Measurements from ENCODE around the gene LRP4.
A peak's percentile ranks its signal among the peaks of the same experiment; 100 is the strongest.

LRP4 gene

GRCh38 chr11:46951864-46952263, 33.5 kb upstream of the LRP4 start:
- H3K36me3 ChIP-seq (ENCODE audit: insufficient read depth, low read length), result peaks cover 6% of the 10 kb centered on the region; the same call in 1 of the 2 replicates
- H3F3A ChIP-seq (ENCODE audit: insufficient read depth, low read length), result no peaks in the 10 kb centered on the region
- H3K9ac ChIP-seq (ENCODE audit: low read length), result no peak overlapping the region
- peak overlapping the region; percentile 8 for H3K27ac ChIP-seq (ENCODE audit: low read depth, low read length, poor library complexity, severe bottlenecking)
- no peaks in the 10 kb centered on the region for H3K27me3 ChIP-seq (ENCODE audit: insufficient read depth, low read length)
- no peaks in the 10 kb centered on the region for H3K9me3 ChIP-seq (ENCODE audit: low read length)
- peaks cover 14% of the 10 kb centered on the region for H3K4me1 ChIP-seq (ENCODE audit: insufficient read depth, low read length, severe bottlenecking)
- H3K9me2 ChIP-seq (ENCODE audit: low read depth, low read length), result no peaks in the 10 kb centered on the region
- H3K4me2 ChIP-seq (ENCODE audit: low read length), result no peak overlapping the region
- H3K4me3 ChIP-seq (ENCODE audit: low read depth, low read length, poor library complexity, severe bottlenecking), result no peak overlapping the region
- H3K79me2 ChIP-seq (ENCODE audit: insufficient read depth, low read length), result no peaks in the 10 kb centered on the region
- no peak for TF ChIP-seq EZH2 (IDR thresholded peaks at IDR 0.05; ENCODE audit: borderline replicate concordance, low read length)
- TF ChIP-seq CTCF (IDR thresholded peaks at IDR 0.05; ENCODE audit: low read length), result no peak
- H2AFZ ChIP-seq (ENCODE audit: low read length), result no peak overlapping the region
- no peaks in the 10 kb centered on the region for H4K20me1 ChIP-seq (ENCODE audit: insufficient read depth, low read length)

- no peak overlapping the region for H3K27ac ChIP-seq (ENCODE audit: low read depth, low read length, poor library complexity, severe bottlenecking)
- H3K4me2 ChIP-seq (ENCODE audit: low read length), result no peak overlapping the region
- H3K9me3 ChIP-seq (ENCODE audit: low read length), result no peaks in the 10 kb centered on the region
- H4K20me1 ChIP-seq (ENCODE audit: insufficient read depth, low read length), result no peaks in the 10 kb centered on the region
- no peak for TF ChIP-seq CTCF (IDR thresholded peaks at IDR 0.05; ENCODE audit: low read length)
- no peak for TF ChIP-seq EZH2 (IDR thresholded peaks at IDR 0.05; ENCODE audit: borderline replicate concordance, low read length)
- no peak overlapping the region for H3K9ac ChIP-seq (ENCODE audit: low read length)
- no peaks in the 10 kb centered on the region for H3K27me3 ChIP-seq (ENCODE audit: insufficient read depth, low read length)
- H2AFZ ChIP-seq (ENCODE audit: low read length), result no peak overlapping the region
- no peaks in the 10 kb centered on the region for H3K79me2 ChIP-seq (ENCODE audit: insufficient read depth, low read length)
- H3K4me1 ChIP-seq (ENCODE audit: insufficient read depth, low read length, severe bottlenecking), result peaks cover 14% of the 10 kb centered on the region
- no peaks in the 10 kb centered on the region for H3F3A ChIP-seq (ENCODE audit: insufficient read depth, low read length)
- H3K36me3 ChIP-seq (ENCODE audit: insufficient read depth, low read length), result peaks cover 6% of the 10 kb centered on the region; the same call in 1 of the 2 replicates
- H3K9me2 ChIP-seq (ENCODE audit: low read depth, low read length), result no peaks in the 10 kb centered on the region
- H3K4me3 ChIP-seq (ENCODE audit: low read depth, low read length, poor library complexity, severe bottlenecking), result no peak overlapping the region
These were observed 30.9 kb upstream of the LRP4 start for GRCh38 chr11:46949297-46949696.

GRCh38 chr11:46948378-46949131, 30.2 kb upstream of the LRP4 start:
- Histone ChIP-seq H4K20me1 (ENCODE audit: insufficient read depth, low read length) (no peaks in the 10 kb centered on the region), H3K27ac (ENCODE audit: low read depth, low read length, poor library complexity, severe bottlenecking) (no peak overlapping the region), H3K9me2 (ENCODE audit: low read depth, low read length) (no peaks in the 10 kb centered on the region), H3K9ac (ENCODE audit: low read length) (no peak overlapping the region), H3K36me3 (ENCODE audit: insufficient read depth, low read length) (peaks cover 6% of the 10 kb centered on the region; the same call in 1 of the 2 replicates), H2AFZ (ENCODE audit: low read length) (no peak overlapping the region), H3K4me1 (ENCODE audit: insufficient read depth, low read length, severe bottlenecking) (peaks cover 14% of the 10 kb centered on the region), H3K4me3 (ENCODE audit: low read depth, low read length, poor library complexity, severe bottlenecking) (no peak overlapping the region), H3K79me2 (ENCODE audit: insufficient read depth, low read length) (no peaks in the 10 kb centered on the region), H3K4me2 (ENCODE audit: low read length) (no peak overlapping the region), H3F3A (ENCODE audit: insufficient read depth, low read length) (no peaks in the 10 kb centered on the region), H3K27me3 (ENCODE audit: insufficient read depth, low read length) (no peaks in the 10 kb centered on the region), H3K9me3 (ENCODE audit: low read length) (no peaks in the 10 kb centered on the region)
- TF ChIP-seq CTCF (IDR thresholded peaks at IDR 0.05; ENCODE audit: low read length) (no peak), EZH2 (IDR thresholded peaks at IDR 0.05; ENCODE audit: borderline replicate concordance, low read length) (no peak)

Measured in OCI-LY1 (cell line).